Endothelial cell of umbilical vein (primary cell): ENCODE results near the gene CNDP1.
"Not testable (repeated sequence)": the region's sequence is repeated elsewhere in the genome, so short reads cannot be mapped to it uniquely, and the experiment has no call there.

Source experiments
- CTCF ChIP-seq, 2 donors: IDR thresholded peaks; 1 replicate in 1 of 2; 2 replicates in 1 of 2; pipeline ENCODE4 v1.5.1; 2011; ENCODE audit warnings: low read length in 2 of 2, mild to moderate bottlenecking in 2 of 2, moderate library complexity in 2 of 2, control low read depth in 1 of 2, inconsistent platforms in 1 of 2, low read depth in 1 of 2; ENCODE audit not compliant: insufficient read depth in 1 of 2; ENCODE audit errors: extremely low read depth in 1 of 2
- EZH2 ChIP-seq: IDR thresholded peaks from 2 replicates; pipeline ENCODE4 v1.6.1; 2012; ENCODE audit warnings: borderline replicate concordance, low read depth, mild to moderate bottlenecking, moderate library complexity, low read length, inconsistent platforms; ENCODE audit not compliant: severe bottlenecking
- GATA2 ChIP-seq: IDR thresholded peaks from 2 replicates; pipeline ENCODE4 v1.7.0; 2011; ENCODE audit warnings: low read depth, mild to moderate bottlenecking, moderate library complexity, mixed read lengths, low read length; ENCODE audit not compliant: insufficient read length, insufficient read depth
- MYC ChIP-seq: IDR thresholded peaks from one replicate; pipeline ENCODE4 v1.6.1; 2011; ENCODE audit warnings: mild to moderate bottlenecking, low read depth, low read length
- POLR2A ChIP-seq: IDR thresholded peaks from 2 replicates; pipeline ENCODE4 v1.6.1; 2012; ENCODE audit warnings: low read depth, mild to moderate bottlenecking, control low read depth, low read length
- POLR2AphosphoS5 ChIP-seq: IDR thresholded peaks from 2 replicates; pipeline ENCODE4 v1.6.1; 2012; ENCODE audit warnings: low read depth, mild to moderate bottlenecking, control low read depth, low read length, moderate library complexity; ENCODE audit not compliant: insufficient read depth
- TF ChIP-seq, protein P1 (sequence below): IDR thresholded peaks from 2 replicates; pipeline ENCODE4 v1.6.1; 2011; ENCODE audit not compliant: insufficient read depth, insufficient read length

- not testable (repeated sequence) for TF ChIP-seq CTCF (IDR thresholded peaks at IDR 0.05; ENCODE audit: extremely low read depth in 1 of 2, insufficient read depth in 1 of 2, low read depth in 1 of 2, low read length in 2 of 2); POLR2A; EZH2; MYC; GATA2; POLR2AphosphoS5
- TF ChIP-seq, protein P1, sequence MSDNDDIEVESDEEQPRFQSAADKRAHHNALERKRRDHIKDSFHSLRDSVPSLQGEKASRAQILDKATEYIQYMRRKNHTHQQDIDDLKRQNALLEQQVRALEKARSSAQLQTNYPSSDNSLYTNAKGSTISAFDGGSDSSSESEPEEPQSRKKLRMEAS, result not testable (repeated sequence)
These were observed 31.7 kb downstream of the CNDP1 start for GRCh38 chr18:74565993-74566392.
